Hepatocyte (in vitro differentiated cells): Measurements from ENCODE around the gene FIGNL2.

Experiments
- EZH2phosphoT487 ChIP-seq: fragments of 200-600 bp; sonication (generic); IDR thresholded peaks from one replicate; pipeline ENCODE4 v1.6.1; 2018; ENCODE audit warnings: antibody characterized with exemption, mild to moderate bottlenecking, low read depth, moderate library complexity; ENCODE audit not compliant: unreplicated experiment, severe bottlenecking
- TF ChIP-seq, protein P1 (sequence below): fragments of 200-600 bp; sonication (generic); IDR thresholded peaks from 2 replicates; pipeline ENCODE4 v1.5.1; 2016; ENCODE audit warnings: antibody characterized with exemption, mild to moderate bottlenecking; ENCODE audit not compliant: poor library complexity

GRCh38 chr12:51798501-51798900, 50.0 kb downstream of the FIGNL2 start:
- TF ChIP-seq, protein P1, sequence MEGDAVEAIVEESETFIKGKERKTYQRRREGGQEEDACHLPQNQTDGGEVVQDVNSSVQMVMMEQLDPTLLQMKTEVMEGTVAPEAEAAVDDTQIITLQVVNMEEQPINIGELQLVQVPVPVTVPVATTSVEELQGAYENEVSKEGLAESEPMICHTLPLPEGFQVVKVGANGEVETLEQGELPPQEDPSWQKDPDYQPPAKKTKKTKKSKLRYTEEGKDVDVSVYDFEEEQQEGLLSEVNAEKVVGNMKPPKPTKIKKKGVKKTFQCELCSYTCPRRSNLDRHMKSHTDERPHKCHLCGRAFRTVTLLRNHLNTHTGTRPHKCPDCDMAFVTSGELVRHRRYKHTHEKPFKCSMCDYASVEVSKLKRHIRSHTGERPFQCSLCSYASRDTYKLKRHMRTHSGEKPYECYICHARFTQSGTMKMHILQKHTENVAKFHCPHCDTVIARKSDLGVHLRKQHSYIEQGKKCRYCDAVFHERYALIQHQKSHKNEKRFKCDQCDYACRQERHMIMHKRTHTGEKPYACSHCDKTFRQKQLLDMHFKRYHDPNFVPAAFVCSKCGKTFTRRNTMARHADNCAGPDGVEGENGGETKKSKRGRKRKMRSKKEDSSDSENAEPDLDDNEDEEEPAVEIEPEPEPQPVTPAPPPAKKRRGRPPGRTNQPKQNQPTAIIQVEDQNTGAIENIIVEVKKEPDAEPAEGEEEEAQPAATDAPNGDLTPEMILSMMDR, result no peak
- TF ChIP-seq EZH2phosphoT487, result no peak
